GM12878 (cell line): ENCODE results near the gene WDR43. TPM values are rescaled to one million over a fixed set of nuclear protein-coding genes. Genes with fewer than 3 reads are reported as not detected.

Experiments used
- ATAC-seq: fragments of 200-7000 bp; cut with Tn5 transposase; 3 replicates; pipeline ENCODE4 v1.9.1; 2020; ENCODE audit warnings: mild to moderate bottlenecking, moderate library complexity
- BruUV-seq: library from RNA; stranded (reverse); fragments of 400-500 nt; replicated peaks from 2 replicates; lab custom pipeline; 2021; lab: Mats Ljungman, UMichigan
- CTCF ChIA-PET: fragments of 300-600 bp; sonication (Branson Sonifier 250); formaldehyde crosslinking; extraction: SDS; loops from one replicate; lab custom pipeline; 2021; ENCODE audit warnings: inconsistent platforms; lab: Yijun Ruan, JAX
- POLR2A ChIA-PET: fragments of 350-600 bp; formaldehyde crosslinking; extraction: SDS; loops from one replicate; lab custom pipeline; 2021; ENCODE audit warnings: inconsistent platforms; lab: Charles Lee
- RAD21 ChIA-PET: fragments of 300-600 bp; sonication (Branson Sonifier 250); formaldehyde crosslinking; loops from one replicate; lab custom pipeline; 2023; ENCODE audit warnings: antibody characterized with exemption; ENCODE audit not compliant: unreplicated experiment; lab: Charles Lee
- SMC1A ChIA-PET: fragments of 300-600 bp; sonication (Branson Sonifier 250); formaldehyde crosslinking; loops from one replicate; lab custom pipeline; 2023; ENCODE audit not compliant: unreplicated experiment, uncharacterized antibody; lab: Charles Lee
- DNase-seq: peaks from one replicate; pipeline ENCODE4 v3.0.0-alpha.2; 2011; ENCODE audit warnings: low read depth, low spot score
- FAIRE-seq: peaks from 3 replicates; lab custom pipeline; 2011; peaks lifted over from hg19 to GRCh38; lab: Jason Lieb, UNC
- H2AFZ ChIP-seq: 2 replicates; pipeline ENCODE4 v1.6.0; 2011; ENCODE audit warnings: low read depth, low read length, control low read depth; ENCODE audit not compliant: control insufficient read depth
- H3K27ac ChIP-seq: 2 replicates; pipeline ENCODE4 v1.5.1; 2011; ENCODE audit warnings: control low read depth; ENCODE audit not compliant: control insufficient read depth, insufficient read depth
- H3K27me3 ChIP-seq, 2 experiments: replicated peaks in 1 of 2; 2 replicates each; pipeline versions ENCODE4 v1.6.0 to v1.6.1; 2011; ENCODE audit warnings: low read length in 1 of 2; ENCODE audit not compliant: control insufficient read depth in 2 of 2, insufficient read depth in 2 of 2
- H3K36me3 ChIP-seq, 2 experiments: 2 replicates each; pipeline ENCODE4 v1.5.1; 2011; ENCODE audit warnings: low read length in 1 of 2; ENCODE audit not compliant: control insufficient read depth in 2 of 2, insufficient read depth in 2 of 2
- H3K4me1 ChIP-seq: 2 replicates; pipeline ENCODE4 v1.6.1; 2011; ENCODE audit warnings: mild to moderate bottlenecking, low read length, moderate library complexity, mixed read lengths; ENCODE audit not compliant: control insufficient read depth, insufficient read depth
- H3K4me2 ChIP-seq: 2 replicates; pipeline ENCODE4 v1.6.0; 2011; ENCODE audit warnings: control low read depth; ENCODE audit not compliant: control insufficient read depth, insufficient read depth
- H3K4me3 ChIP-seq: fragments of 200-600 bp; sonication (generic); 2 replicates; pipeline ENCODE4 v1.5.1; 2016
- H3K79me2 ChIP-seq: 2 replicates; pipeline ENCODE4 v1.6.0; 2011; ENCODE audit warnings: low read length; ENCODE audit not compliant: control insufficient read depth, insufficient read depth
- H3K9ac ChIP-seq: 2 replicates; pipeline ENCODE4 v1.8.0; 2011; ENCODE audit warnings: low read length, control low read depth, mixed read lengths; ENCODE audit not compliant: control insufficient read depth, insufficient read depth
- H3K9me3 ChIP-seq: replicated peaks from 3 replicates; pipeline ENCODE4 v1.5.1; 2011; ENCODE audit warnings: mild to moderate bottlenecking, low read length; ENCODE audit not compliant: control insufficient read depth, insufficient read depth
- H4K20me1 ChIP-seq: 2 replicates; pipeline ENCODE4 v1.6.0; 2011; ENCODE audit not compliant: control insufficient read depth, insufficient read depth
- BACH1 ChIP-seq: fragments of 450-650 bp; IDR thresholded peaks from 2 replicates; pipeline ENCODE4 v1.6.1; 2017; ENCODE audit warnings: mild to moderate bottlenecking, borderline replicate concordance
- EED ChIP-seq: sonication (generic); IDR thresholded peaks from 2 replicates; pipeline ENCODE4 v1.6.1; 2016; ENCODE audit warnings: antibody characterized with exemption, low read depth
- TCF12 ChIP-seq: IDR thresholded peaks from 2 replicates; pipeline ENCODE4 v1.6.1; 2011; ENCODE audit warnings: low read depth, mild to moderate bottlenecking, low read length
- WGBS: methylation state at CpG from one replicate; pipeline ENCODE4 v1.1.6; 2016; ENCODE audit warnings: low lambda C conversion rate; ENCODE audit not compliant: insufficient replicate concordance, insufficient coverage; ENCODE audit errors: missing lambda C conversion rate; 5-methylcytosine and 5-hydroxymethylcytosine counted together
- in situ Hi-C: fragments of 300-500 bp; cut with MboI; formaldehyde crosslinking; loops from 9 replicates; pipeline ENCODE4 v1.14.3; 2018; ENCODE audit warnings: mixed read lengths
- intact Hi-C: fragments of 100-400 bp; cut with micrococcal nuclease; formaldehyde crosslinking; loops from one replicate; pipeline ENCODE4 v1.14.2; 2022; ENCODE audit not compliant: unreplicated experiment
- polyA plus RNA-seq, 11 experiments: library from polyadenylated mRNA; depleted of rRNA in 4 of 11; unstranded in 6 of 11; stranded (reverse) in 5 of 11; fragments of >200 nt; fragmentation: Nextera tagmentation in 4 of 11; fragmentation: Illumina TruSeq in 1 of 11; extraction: Ambion mirVana in 4 of 11; extraction: Trizol in 1 of 11; gene quantifications; 1 replicate in 1 of 11; 2 replicates in 10 of 11; pipeline versions ENCODE4 v1.2.1 to v1.2.3, GENCODE V29; 2011 to 2016; ENCODE audit warnings: inconsistent platforms in 2 of 11, missing spikeins in 2 of 11, low read depth in 1 of 11
- total RNA-seq, 4 experiments: library from RNA; depleted of rRNA in 3 of 4; stranded (reverse); fragments of >200 nt in 3 of 4; fragmentation: Illumina TruSeq in 1 of 4; extraction: Trizol in 1 of 4; gene quantifications; 2 replicates each; pipeline versions ENCODE4 v1.2.1 to v1.2.3, GENCODE V29; 2013 to 2021
- TF ChIP-seq, protein P1 (sequence below): fragments of 450-650 bp; IDR thresholded peaks from 2 replicates; pipeline ENCODE4 v1.6.1; 2016; ENCODE audit warnings: mild to moderate bottlenecking
- TF ChIP-seq, protein P2 (sequence below): fragments of 450-650 bp; IDR thresholded peaks from 2 replicates; pipeline ENCODE4 v1.6.1; 2017; ENCODE audit warnings: borderline replicate concordance
- TF ChIP-seq, protein P3 (sequence below): fragments of 150-350 bp; IDR thresholded peaks from 2 replicates; pipeline ENCODE4 v1.6.1; 2014; ENCODE audit warnings: mild to moderate bottlenecking, low read depth, low read length

Gene WDR43
- total and polyA plus RNA-seq, 10 of the 15 experiments (the other 5 are each of a cell fraction or from before 2014, with no cell fraction given), result 39.3 to 153 (median 81.9) TPM

DNA sequence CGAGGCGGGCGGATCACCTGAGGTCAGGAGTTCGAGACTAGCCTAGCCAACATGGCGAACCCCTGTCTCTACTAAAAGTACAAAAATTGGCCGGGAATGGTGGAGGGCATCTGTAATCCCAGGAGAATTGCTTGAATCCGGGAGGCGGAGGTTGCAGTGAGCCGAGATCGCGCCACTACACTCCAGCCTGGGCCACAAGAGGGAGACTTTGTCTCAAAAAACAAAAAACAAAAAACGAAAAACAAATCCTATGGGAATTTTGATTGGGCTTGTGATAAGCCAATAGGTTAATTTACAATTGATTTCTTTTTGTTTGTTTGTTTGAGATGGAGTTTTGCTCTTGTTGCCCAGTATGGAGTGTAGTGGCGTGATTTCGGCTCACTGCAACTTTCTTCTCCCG, 62.4 kb downstream of the WDR43 start:
- Histone ChIP-seq H3K27ac (no peak overlapping the region), H3K9me3 (no peaks in the 10 kb centered on the region), H2AFZ (no peak overlapping the region), H4K20me1 (no peaks in the 10 kb centered on the region), H3K9ac (no peak overlapping the region), H3K79me2 (no peaks in the 10 kb centered on the region), H3K4me1 (no peaks in the 10 kb centered on the region), H3K27me3 (no peaks in the 10 kb centered on the region), H3K4me3 (no peak overlapping the region), H3K36me3 (no peaks in the 10 kb centered on the region), H3K4me2 (no peak overlapping the region)
- no peak for FAIRE-seq
- in situ Hi-C loops (loop anchor here (5.0 to 10.0 kb wide), 3 partner anchors 245 to 1118 kb away; no protein-coding TSS in a partner anchor), intact Hi-C loops (loop anchor here (5.0 kb wide), 2 partner anchors 885 to 965 kb away; partner anchors contain the start of gene ALK)
- CTCF ChIA-PET, result no interaction called here
- BruUV-seq, result no TSS peak
- WGBS, result 59% methylated on average over 15 of the region's 15 CpGs
- TF ChIP-seq, protein P1, sequence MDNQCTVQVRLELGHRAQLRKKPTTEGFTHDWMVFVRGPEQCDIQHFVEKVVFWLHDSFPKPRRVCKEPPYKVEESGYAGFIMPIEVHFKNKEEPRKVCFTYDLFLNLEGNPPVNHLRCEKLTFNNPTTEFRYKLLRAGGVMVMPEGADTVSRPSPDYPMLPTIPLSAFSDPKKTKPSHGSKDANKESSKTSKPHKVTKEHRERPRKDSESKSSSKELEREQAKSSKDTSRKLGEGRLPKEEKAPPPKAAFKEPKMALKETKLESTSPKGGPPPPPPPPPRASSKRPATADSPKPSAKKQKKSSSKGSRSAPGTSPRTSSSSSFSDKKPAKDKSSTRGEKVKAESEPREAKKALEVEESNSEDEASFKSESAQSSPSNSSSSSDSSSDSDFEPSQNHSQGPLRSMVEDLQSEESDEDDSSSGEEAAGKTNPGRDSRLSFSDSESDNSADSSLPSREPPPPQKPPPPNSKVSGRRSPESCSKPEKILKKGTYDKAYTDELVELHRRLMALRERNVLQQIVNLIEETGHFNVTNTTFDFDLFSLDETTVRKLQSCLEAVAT, result no peak
- TF ChIP-seq, protein P2, sequence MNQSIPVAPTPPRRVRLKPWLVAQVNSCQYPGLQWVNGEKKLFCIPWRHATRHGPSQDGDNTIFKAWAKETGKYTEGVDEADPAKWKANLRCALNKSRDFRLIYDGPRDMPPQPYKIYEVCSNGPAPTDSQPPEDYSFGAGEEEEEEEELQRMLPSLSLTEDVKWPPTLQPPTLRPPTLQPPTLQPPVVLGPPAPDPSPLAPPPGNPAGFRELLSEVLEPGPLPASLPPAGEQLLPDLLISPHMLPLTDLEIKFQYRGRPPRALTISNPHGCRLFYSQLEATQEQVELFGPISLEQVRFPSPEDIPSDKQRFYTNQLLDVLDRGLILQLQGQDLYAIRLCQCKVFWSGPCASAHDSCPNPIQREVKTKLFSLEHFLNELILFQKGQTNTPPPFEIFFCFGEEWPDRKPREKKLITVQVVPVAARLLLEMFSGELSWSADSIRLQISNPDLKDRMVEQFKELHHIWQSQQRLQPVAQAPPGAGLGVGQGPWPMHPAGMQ, result no peak
- TF ChIP-seq EED (no peak), TCF12 (no peak), BACH1 (no peak)
- TF ChIP-seq, protein P3, sequence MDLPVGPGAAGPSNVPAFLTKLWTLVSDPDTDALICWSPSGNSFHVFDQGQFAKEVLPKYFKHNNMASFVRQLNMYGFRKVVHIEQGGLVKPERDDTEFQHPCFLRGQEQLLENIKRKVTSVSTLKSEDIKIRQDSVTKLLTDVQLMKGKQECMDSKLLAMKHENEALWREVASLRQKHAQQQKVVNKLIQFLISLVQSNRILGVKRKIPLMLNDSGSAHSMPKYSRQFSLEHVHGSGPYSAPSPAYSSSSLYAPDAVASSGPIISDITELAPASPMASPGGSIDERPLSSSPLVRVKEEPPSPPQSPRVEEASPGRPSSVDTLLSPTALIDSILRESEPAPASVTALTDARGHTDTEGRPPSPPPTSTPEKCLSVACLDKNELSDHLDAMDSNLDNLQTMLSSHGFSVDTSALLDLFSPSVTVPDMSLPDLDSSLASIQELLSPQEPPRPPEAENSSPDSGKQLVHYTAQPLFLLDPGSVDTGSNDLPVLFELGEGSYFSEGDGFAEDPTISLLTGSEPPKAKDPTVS, result no peak
- SMC1A ChIA-PET, result interaction anchor here (1.3 kb wide), 1 partner anchor 137 kb away, joined by 4 read pairs; no protein-coding TSS in a partner anchor
- POLR2A ChIA-PET, result no interaction called here
- RAD21 ChIA-PET, result no interaction called here
- no peak for DNase-seq
- no peak for ATAC-seq
